GM19328 (cell line): Measurements from ENCODE around the gene RARRES2.
A peak's percentile ranks its signal among the peaks of the same experiment; 100 is the strongest.

Experiments used
- ATAC-seq: cut with Tn5 transposase; IDR thresholded peaks from one replicate; pipeline ENCODE4 v1.9.1; 2021; ENCODE audit warnings: mild to moderate bottlenecking, moderate library complexity; ENCODE audit not compliant: unreplicated experiment

Gene RARRES2

GRCh38 chr7:150339409-150339809 is 2.0 kb downstream of the RARRES2 start:
- no peak for ATAC-seq

GRCh38 chr7:150338166-150338829 is 3.1 kb downstream of the RARRES2 start:
- ATAC-seq: no peak

GRCh38 chr7:150337659-150338081 is 3.8 kb downstream of the RARRES2 start:
- no peak for ATAC-seq

GRCh38 chr7:150337179-150337578 is 4.2 kb downstream of the RARRES2 start:
- ATAC-seq: no peak

- ATAC-seq: no peak
These were observed 4.7 kb downstream of the RARRES2 start for GRCh38 chr7:150336746-150337145.

- no peak for ATAC-seq
These were observed 5.7 kb downstream of the RARRES2 start for GRCh38 chr7:150335774-150336112.

- no peak for ATAC-seq
These were observed 6.2 kb downstream of the RARRES2 start for GRCh38 chr7:150335108-150335773.

GRCh38 chr7:150334108-150334507 is 7.3 kb downstream of the RARRES2 start:
- ATAC-seq: no peak

GRCh38 chr7:150333659-150334058 is 7.8 kb downstream of the RARRES2 start:
- ATAC-seq: no peak

- no peak for ATAC-seq
These were observed 8.4 kb downstream of the RARRES2 start for GRCh38 chr7:150332852-150333635.

- ATAC-seq: no peak
These were observed 11.1 kb downstream of the RARRES2 start for GRCh38 chr7:150330211-150330885.

- no peak for ATAC-seq
These were observed 11.9 kb downstream of the RARRES2 start for GRCh38 chr7:150329331-150330120.

GRCh38 chr7:150327308-150327707 is 14.1 kb downstream of the RARRES2 start:
- no peak for ATAC-seq

- no peak for ATAC-seq
These were observed 14.7 kb downstream of the RARRES2 start for GRCh38 chr7:150326657-150327268.

GRCh38 chr7:150325901-150326300 is 15.5 kb downstream of the RARRES2 start:
- no peak for ATAC-seq

GRCh38 chr7:150325110-150325611 is 16.3 kb downstream of the RARRES2 start:
- no peak for ATAC-seq

- no peak for ATAC-seq
These were observed 17.0 kb downstream of the RARRES2 start for GRCh38 chr7:150324373-150324961.

GRCh38 chr7:150323682-150324372 is 17.6 kb downstream of the RARRES2 start:
- ATAC-seq: peak; percentile 11
